ENCODE results near the gene TNFSF18.

TNFSF18 gene

GRCh38 chr1:173058556-173058955 is 7.8 kb upstream of the TNFSF18 start:
- no peak for TF ChIP-seq CTCF (IDR thresholded peaks at IDR 0.05; ENCODE audit: low read depth, low read length)
- in situ Hi-C loops (cut with HindIII; ENCODE audit: low sequenced_read_pairs) = no loop called here
- no peak overlapping the region for H3K4me3 ChIP-seq (ENCODE audit: low read depth, low read length)

GRCh38 chr1:173057984-173058383 is 7.2 kb upstream of the TNFSF18 start:
- no peak overlapping the region for H3K4me3 ChIP-seq (ENCODE audit: low read depth, low read length)
- no peak for TF ChIP-seq CTCF (IDR thresholded peaks at IDR 0.05; ENCODE audit: low read depth, low read length)
- in situ Hi-C loops (cut with HindIII; ENCODE audit: low sequenced_read_pairs) = no loop called here
- DNase-seq (ENCODE audit: low read depth, low spot score) = no peak

More at GRCh38 chr1:173058556-173058955, 7.8 kb upstream of the TNFSF18 start:
- DNase-seq (ENCODE audit: low read depth, low spot score) = no peak

GRCh38 chr1:173056365-173056764 is 5.6 kb upstream of the TNFSF18 start:
- no peak for TF ChIP-seq CTCF (IDR thresholded peaks at IDR 0.05; ENCODE audit: low read depth, low read length)

GRCh38 chr1:173052681-173053196 is 2.0 kb upstream of the TNFSF18 start:
- in situ Hi-C loops (cut with HindIII; ENCODE audit: low sequenced_read_pairs) = no loop called here
- H3K4me3 ChIP-seq (ENCODE audit: low read depth, low read length) = no peak overlapping the region
- no peak for DNase-seq (ENCODE audit: low read depth, low spot score)
- no peak for TF ChIP-seq CTCF (IDR thresholded peaks at IDR 0.05; ENCODE audit: low read depth, low read length)

More at GRCh38 chr1:173056365-173056764, 5.6 kb upstream of the TNFSF18 start:
- H3K4me3 ChIP-seq (ENCODE audit: low read depth, low read length) = no peak overlapping the region
- in situ Hi-C loops (cut with HindIII; ENCODE audit: low sequenced_read_pairs) = no loop called here
- DNase-seq (ENCODE audit: low read depth, low spot score) = no peak

- no peak for DNase-seq (ENCODE audit: low read depth, low spot score)
- TF ChIP-seq CTCF (IDR thresholded peaks at IDR 0.05; ENCODE audit: low read depth, low read length) = no peak
Measured at GRCh38 chr1:173049322-173049633, 1.5 kb downstream of the TNFSF18 start.

GRCh38 chr1:173048621-173049321 is 2.0 kb downstream of the TNFSF18 start:
- no peak for TF ChIP-seq CTCF (IDR thresholded peaks at IDR 0.05; ENCODE audit: low read depth, low read length)
- no peak overlapping the region for H3K4me3 ChIP-seq (ENCODE audit: low read depth, low read length)
- in situ Hi-C loops (cut with HindIII; ENCODE audit: low sequenced_read_pairs) = no loop called here
- DNase-seq (ENCODE audit: low read depth, low spot score) = peak; percentile 47

More at GRCh38 chr1:173049322-173049633, 1.5 kb downstream of the TNFSF18 start:
- in situ Hi-C loops (cut with HindIII; ENCODE audit: low sequenced_read_pairs) = no loop called here
- no peak overlapping the region for H3K4me3 ChIP-seq (ENCODE audit: low read depth, low read length)

Measured in astrocyte of the spinal cord (primary cell).